DMS114 treated with DMSO at 0.1 percent for 48 hours (cell line): ENCODE results near the gene IGHMBP2.
"Not testable (repeated sequence)": the region's sequence is repeated elsewhere in the genome, so short reads cannot be mapped to it uniquely, and the experiment has no call there.

ENCODE experiments used
- DNase-seq: peaks from one replicate; lab custom pipeline; 2025; ENCODE audit not compliant: unreplicated experiment; lab: John Stamatoyannopoulos, UW

Gene IGHMBP2

GRCh38 chr11:68960294-68961071, 56.8 kb downstream of the IGHMBP2 start:
- DNase-seq = no peak

DNA sequence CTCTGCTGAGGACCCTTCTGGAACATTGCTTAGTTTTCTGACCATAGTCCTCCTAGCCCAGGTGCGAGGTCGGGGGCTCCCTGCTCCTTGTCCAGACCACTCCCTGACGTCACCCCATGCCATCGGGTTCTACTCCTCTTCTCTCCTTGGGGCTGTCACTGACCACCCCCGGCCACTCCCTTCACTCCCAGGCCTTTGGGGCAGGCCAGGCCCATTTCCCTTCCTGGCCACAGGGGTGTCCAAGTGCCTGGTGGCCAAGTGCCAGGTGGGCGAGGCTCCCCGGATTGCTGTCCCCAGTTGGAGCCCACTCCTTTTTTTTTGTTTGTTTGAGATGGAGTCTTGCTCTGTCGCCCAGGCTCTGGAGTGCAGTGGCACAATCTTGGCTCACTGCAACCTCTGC, 57.6 kb downstream of the IGHMBP2 start:
- DNase-seq = no peak

GRCh38 chr11:68962527-68963250, 59.0 kb downstream of the IGHMBP2 start:
- no peak for DNase-seq

- no peak for DNase-seq
These were observed 60.1 kb downstream of the IGHMBP2 start for GRCh38 chr11:68963779-68964178.

GRCh38 chr11:68965901-68966853, 62.5 kb downstream of the IGHMBP2 start:
- DNase-seq = no peak

- no peak for DNase-seq
These were observed 63.4 kb downstream of the IGHMBP2 start for GRCh38 chr11:68966894-68967780.

DNA sequence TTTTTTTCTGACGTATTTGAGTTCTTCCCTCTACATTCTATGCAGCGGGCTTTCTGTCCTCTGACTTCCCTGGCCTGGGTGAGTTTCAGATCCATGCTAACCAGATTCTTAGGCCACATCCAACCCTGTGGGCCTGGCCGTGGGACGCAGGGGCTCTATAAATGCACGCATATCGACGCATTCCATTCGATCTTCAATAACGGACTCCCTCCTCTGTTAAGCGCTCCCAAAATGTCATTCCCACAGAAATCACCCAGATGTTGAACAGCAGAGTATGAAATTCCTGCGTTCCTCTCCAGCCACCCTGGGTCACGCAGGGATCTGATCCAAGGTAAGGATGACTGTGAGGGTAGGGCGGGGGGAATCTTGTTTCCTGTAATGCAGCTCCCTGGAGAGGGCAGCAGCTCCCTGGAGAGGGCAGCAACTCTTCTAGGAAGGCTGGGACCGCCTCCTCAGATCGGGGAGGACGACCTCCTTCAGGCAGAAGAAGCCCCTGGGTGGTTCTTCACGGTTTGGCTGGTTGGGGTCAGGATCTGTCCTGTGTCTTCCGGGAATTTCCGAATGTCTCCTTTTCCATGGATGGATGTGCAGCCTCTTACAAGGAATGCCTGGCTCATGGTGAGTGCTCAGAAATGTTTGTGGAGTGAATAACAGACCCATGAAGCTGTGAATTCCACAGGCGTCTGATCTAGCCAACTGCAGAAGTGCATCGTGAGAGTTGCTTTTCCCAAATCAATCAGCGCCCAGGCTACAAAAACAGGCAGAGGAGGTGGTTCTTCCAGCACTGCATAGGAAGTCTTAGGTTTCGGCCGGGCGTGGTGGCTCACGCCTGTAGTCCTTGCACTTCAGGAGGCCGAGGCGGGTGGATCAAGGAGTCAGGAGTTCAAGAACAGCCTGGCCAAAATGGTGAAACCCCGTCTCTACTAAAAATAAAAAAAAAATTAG, 64.9 kb downstream of the IGHMBP2 start:
- DNase-seq = no peak

DNA sequence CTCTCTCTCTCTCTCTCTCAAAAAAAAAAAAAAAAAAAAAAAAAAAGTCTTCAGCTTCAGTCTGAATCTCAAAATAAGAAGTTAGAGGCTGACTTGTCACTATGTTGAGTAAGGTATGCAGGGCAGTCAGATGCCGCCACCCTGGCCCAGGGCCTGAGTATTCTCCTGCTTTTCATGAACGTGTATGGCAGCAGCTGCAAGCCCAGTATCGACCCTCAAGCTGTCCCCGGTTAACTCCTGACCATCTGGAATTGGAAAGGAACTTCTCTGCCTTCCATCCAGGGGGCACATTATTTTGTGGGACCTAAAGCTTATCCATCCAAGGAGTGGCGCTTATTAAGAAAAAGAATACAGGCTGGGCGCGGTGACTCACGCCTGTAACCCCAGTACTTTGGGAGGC, 65.7 kb downstream of the IGHMBP2 start:
- DNase-seq = no peak

- no peak for DNase-seq
These were observed 67.4 kb downstream of the IGHMBP2 start for GRCh38 chr11:68970921-68971636.

DNA sequence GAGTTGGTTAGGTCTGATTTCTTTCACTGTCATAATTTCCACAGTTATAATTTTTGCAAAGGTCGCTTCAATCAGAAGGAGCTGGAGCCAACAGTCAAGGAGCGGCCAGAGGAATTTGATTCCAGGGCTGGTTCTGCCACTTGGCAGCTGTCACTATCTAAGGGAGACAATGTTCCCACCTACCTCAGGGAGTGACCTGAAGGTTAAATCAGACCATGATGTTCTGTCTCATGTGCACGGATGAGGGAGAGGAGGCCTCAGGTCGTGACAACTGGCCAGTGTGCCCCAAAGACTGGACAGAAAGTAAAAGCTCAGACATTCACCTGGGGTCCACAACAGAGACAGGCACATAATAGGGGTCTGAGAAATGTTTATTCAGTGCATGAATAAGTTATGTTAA, 69.5 kb downstream of the IGHMBP2 start:
- no peak for DNase-seq

GRCh38 chr11:68973706-68974105, 70.0 kb downstream of the IGHMBP2 start:
- not testable (repeated sequence) for DNase-seq

DNA sequence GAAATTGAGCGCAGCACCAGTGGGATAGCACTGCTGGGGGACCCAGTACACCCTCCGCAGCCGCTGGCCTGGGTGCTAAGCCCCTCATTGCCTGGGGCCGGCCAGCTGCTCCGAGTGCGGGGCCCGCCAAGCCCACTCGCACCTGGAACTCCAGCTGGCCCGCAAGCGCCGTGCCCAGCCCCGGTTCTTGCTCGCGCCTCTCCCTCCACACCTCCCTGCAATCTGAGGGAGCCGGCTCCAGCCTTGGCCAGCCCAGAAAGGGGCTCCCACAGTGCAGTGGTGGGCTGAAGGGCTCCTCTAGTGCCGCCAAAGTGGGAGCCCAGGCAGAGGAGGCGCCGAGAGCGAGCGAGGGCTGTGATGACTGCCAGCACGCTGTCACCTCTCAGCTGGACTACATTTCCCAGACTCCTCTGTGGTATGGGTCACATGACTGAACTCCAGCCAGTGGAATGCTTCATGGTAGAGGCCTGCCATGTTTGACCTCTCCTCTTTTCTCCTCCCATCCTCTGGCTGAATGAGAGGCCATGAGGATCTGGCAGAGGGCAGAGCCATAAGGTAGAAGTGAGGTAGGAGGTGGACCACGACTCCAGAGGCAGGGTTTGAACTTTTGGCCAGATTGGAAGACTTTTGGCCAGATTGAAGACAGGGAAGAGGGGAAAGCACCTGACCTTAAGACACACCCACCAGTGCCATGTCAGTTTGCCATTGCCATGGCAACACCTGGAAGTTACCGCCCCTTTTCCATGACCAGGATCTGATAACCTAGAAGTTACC, 70.9 kb downstream of the IGHMBP2 start:
- peak; percentile 80 for DNase-seq

- DNase-seq = no peak
These were observed 72.4 kb downstream of the IGHMBP2 start for GRCh38 chr11:68976095-68976494.

- no peak for DNase-seq
These were observed 72.9 kb downstream of the IGHMBP2 start for GRCh38 chr11:68976563-68976962.

- no peak for DNase-seq
These were observed 74.3 kb downstream of the IGHMBP2 start for GRCh38 chr11:68977781-68978625.

GRCh38 chr11:68978626-68978930, 74.9 kb downstream of the IGHMBP2 start:
- DNase-seq = no peak

DNA sequence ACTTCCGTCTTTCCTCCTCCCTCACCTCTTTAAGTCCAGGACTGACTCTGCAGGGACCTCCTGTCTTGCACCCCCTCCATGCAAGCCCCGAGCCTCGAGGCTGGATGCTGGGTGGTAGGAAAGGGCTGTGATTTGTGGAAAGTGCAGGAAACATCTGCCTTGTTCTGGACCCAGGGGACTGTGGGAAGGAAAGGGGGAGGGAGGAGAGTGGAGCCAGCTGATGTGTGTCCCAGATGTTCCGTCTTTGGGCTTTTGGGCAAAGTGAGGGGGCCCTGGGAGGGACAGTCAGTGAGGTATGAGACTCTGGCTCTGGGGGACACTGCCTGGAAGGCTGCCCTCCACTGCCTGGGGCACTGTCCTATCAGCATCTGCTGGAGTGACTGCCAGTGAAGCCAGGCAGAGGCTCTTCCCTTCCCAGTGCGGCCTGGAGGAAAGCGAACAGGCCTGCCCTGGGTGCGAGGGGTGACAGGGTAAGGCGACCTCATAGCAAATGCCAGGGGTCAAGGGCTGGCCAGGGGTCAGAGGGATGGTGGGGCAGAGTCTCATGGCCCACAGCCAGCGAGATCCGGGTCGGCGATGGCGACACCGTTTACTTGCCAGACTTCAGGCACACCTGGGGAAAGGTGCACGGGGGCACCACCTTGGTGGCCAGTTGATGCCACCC, 75.4 kb downstream of the IGHMBP2 start:
- no peak for DNase-seq
